Skin epidermis (tissue), 12 donors: ENCODE results near the gene KLHL11.

Source experiments
- H3K27ac ChIP-seq, 21 experiments: fragments of 200-600 bp; sonication (generic) in 11 of 21; one replicate each; pipeline ENCODE4 v1.5.0; 2020; ENCODE audit warnings: mild to moderate bottlenecking in 3 of 21, inconsistent platforms in 2 of 21, moderate library complexity in 2 of 21
- H3K4me3 ChIP-seq, 7 experiments: fragments of 200-600 bp; sonication (generic) in 2 of 7; one replicate each; pipeline ENCODE4 v1.5.0; 2020; ENCODE audit warnings: inconsistent platforms in 2 of 7, mild to moderate bottlenecking in 2 of 7, moderate library complexity in 1 of 7

KLHL11 gene

GRCh38 chr17:41864836-41865595 is at the start of gene KLHL11:
Gene KLHL11, minus strand, starts transcription at chr17:41865423. Its CDS starts 53 bp downstream, at chr17:41865370.
- Histone ChIP-seq H3K27ac (peak within 1 kb of the TSS; percentile 79 to 97 (median 93)), H3K4me3 (peak within 1 kb of the TSS; percentile 75 to 99 (median 89))

DNA sequence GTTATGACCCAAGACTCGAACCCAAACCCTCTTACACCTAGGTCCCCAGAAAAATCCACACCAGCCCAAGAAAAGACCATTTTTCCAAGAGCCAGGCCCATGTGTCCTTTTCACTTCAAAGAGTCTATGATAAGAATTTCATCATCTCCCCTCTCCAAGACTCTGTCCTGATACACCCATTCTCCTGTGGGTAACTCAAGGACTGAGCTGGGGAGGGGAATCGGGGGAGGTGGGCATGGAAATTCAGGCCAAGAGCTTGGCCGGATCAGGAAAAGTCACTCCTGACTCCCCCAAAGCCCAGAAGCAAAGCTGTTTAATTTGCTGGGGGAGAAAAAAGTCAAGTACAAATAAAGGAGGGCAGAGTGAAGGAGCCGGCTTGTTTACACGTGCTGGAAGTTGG is 49.8 kb upstream of the KLHL11 start:
- no peak overlapping the region for H3K27ac ChIP-seq

DNA sequence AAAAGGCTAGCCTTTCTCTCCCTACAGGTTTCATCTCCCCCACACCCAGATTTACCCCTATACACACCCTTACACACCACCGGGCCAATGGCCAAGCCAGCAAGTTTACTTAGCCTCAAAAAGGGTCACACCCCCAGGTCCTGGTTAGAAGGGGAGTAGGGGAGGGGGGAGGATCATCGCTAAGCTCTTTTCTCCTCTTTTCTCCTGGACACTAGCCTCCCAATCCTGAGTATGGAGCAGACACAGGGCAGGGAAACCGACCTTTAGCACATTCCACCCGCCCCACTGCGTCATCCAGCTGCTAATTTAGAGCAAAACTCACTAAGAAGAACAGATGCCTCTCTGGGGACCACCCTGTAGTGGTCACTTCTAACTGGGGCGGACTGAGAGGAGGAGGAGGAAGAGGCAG is 49.1 kb upstream of the KLHL11 start:
- H3K27ac ChIP-seq: no peak overlapping the region
- H3K4me3 ChIP-seq: no peak overlapping the region

More for the DNA sequence above, 49.8 kb upstream of the KLHL11 start:
- no peak overlapping the region for H3K4me3 ChIP-seq

GRCh38 chr17:41913798-41914197 is 48.6 kb upstream of the KLHL11 start:
- Histone ChIP-seq H3K4me3 (no peak overlapping the region), H3K27ac (no peak overlapping the region)

DNA sequence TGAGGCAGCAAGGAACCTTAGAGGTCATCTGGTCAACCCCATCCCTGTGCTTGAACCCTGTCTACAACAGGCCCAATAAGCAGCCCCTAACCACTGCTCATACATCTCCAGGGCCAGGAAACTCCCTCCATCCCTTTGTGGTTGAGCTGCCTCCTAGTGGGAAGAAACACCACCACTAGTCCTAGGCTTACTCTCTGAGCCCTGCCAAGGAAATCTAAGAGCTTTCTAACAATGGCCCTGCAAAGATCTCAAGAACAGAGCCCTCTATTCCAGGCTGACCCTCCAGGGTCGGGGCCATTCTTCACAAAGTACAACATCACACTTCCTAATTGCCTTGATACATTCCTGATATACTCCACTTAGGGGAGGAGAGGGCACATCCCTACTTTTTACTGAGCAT is 47.7 kb upstream of the KLHL11 start:
- no peak overlapping the region for H3K27ac ChIP-seq
- H3K4me3 ChIP-seq: no peak overlapping the region

DNA sequence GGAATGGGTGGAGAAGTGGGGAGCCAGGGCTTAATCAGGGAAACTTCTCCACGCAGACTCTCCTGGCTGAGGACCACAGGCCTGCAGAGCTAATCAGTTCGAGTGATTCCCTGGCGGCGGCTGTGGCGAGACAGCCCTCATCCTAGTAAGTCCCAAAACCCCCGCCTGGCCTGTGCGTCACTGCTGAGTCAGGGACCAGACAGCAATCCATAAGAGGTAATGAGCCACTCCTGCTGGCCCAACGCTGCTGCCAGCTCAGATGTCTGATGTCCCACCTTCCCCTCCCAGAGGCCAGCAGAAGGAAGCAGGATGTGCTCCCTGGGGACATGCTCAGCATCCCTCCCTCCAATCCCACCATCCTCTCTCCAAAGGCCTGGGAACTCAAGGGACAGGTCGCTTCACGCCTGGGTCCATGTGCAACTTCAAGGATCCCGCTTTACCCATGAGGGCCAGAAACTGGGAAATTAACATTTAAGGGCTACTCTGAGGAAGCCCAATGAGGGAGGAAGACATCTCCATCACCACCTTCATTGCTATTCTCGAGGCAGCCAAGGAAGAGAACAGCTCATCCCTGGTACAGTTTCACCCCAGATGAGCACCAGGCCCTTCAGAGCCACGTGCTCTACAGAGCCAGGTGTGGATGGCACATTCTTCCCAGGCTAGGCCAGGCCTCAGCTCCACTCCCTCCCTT is 45.6 kb upstream of the KLHL11 start:
- Histone ChIP-seq H3K4me3 (no peak overlapping the region), H3K27ac (peak overlapping the region in 2 of 21 experiments; percentile 44 to 65)

- H3K27ac ChIP-seq: no peak overlapping the region
These were observed 43.9 kb upstream of the KLHL11 start for GRCh38 chr17:41909088-41909487.

GRCh38 chr17:41907633-41908539 is 42.7 kb upstream of the KLHL11 start:
- Histone ChIP-seq H3K27ac (no peak overlapping the region), H3K4me3 (no peak overlapping the region)

More at GRCh38 chr17:41909088-41909487, 43.9 kb upstream of the KLHL11 start:
- no peak overlapping the region for H3K4me3 ChIP-seq

DNA sequence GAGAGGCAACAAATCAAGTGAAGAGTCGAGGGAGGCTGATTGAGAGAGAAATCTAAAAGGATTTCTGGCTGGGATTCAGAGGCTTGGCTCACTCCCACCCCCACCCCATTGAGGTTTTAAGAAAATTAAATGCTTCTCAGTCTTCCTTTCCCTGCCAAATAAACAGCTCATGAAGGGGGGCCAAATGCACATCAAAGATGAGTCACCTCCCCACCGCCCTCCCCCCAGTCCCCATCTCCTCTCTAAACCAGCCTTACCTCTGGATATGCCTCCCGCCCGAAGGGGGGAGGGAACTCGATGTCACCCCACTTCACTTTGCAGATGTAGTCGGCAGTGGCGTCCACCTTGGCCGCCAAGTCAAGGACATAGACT is 41.9 kb upstream of the KLHL11 start:
- H3K27ac ChIP-seq: no peak overlapping the region
- H3K4me3 ChIP-seq: no peak overlapping the region

DNA sequence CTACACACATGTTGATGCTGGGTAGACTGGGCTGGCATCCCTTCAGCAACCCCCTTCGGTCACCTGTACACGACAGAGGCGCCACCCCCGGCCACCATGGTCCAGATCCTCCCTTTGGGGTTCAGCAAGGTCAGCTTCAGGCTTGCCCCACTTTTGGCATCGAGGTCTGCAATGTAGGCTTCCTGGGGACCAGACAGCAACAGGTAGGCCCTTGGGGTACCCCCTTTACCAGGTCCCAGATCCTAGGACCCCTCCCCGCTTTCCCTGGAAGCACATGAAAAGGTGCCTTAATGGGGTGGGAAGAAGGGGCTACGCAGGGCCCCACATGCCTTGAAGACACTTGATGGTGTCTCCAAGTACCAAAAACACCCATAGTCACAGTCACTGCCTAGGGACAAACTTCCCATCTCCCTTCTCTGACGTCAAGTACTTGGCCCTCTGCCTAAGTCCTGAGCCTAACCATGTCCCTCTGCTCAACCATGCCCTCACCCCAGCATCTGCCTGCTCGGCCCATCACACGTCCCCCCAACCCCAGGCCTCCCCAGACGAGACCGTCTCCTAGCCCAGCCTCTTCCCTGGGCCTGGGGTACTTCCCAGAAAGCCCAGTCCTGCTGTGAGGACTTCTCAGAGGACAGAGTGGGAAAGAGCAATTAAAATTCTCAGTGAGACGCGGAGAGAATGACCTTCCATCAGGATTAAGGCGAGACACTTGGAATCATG is 41.4 kb upstream of the KLHL11 start:
- Histone ChIP-seq H3K4me3 (no peak overlapping the region), H3K27ac (no peak overlapping the region)

GRCh38 chr17:41905172-41905571 is 39.9 kb upstream of the KLHL11 start:
- Histone ChIP-seq H3K27ac (no peak overlapping the region), H3K4me3 (no peak overlapping the region)

- Histone ChIP-seq H3K4me3 (no peak overlapping the region), H3K27ac (no peak overlapping the region)
These were observed 39.1 kb upstream of the KLHL11 start for GRCh38 chr17:41904242-41904841.

DNA sequence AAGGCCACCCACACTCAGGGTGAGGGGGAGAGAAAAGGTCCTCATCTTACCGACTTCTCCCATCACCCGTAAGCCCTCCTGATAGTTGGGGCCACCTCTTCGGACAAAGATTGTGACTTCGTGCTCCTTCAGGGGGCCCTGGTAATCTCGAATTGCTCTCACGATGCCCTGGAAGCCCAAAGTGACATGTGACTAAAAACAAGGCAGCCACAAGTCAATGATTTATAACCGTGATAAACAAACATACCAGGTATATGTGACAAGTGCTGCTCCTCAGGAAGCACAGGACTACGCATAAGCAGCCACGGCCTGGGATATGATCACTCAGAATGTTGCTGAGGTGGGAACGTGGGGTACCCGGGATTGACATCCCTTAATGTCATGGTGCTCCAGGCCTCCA is 36.4 kb upstream of the KLHL11 start:
- Histone ChIP-seq H3K4me3 (no peak overlapping the region), H3K27ac (no peak overlapping the region)

DNA sequence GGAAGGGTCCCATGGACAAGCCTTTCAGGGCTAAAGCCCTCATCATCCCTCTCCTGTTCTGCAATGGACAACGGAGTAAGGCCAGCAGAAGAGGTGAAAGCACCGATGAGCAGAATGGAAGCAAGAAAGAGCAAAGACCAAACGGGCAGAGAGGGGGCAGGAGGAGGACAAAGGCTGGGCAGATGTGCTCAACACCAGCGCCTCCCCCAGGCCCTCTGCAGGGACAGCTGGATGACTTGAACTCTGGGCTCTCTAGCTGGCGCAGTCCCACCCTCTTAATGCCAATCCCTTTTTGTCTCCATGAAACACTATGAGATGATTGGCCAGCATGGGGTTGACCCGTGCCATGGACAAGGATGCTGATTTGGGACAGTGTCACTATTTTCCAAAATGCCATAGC is 31.5 kb upstream of the KLHL11 start:
- Histone ChIP-seq H3K27ac (no peak overlapping the region), H3K4me3 (no peak overlapping the region)

DNA sequence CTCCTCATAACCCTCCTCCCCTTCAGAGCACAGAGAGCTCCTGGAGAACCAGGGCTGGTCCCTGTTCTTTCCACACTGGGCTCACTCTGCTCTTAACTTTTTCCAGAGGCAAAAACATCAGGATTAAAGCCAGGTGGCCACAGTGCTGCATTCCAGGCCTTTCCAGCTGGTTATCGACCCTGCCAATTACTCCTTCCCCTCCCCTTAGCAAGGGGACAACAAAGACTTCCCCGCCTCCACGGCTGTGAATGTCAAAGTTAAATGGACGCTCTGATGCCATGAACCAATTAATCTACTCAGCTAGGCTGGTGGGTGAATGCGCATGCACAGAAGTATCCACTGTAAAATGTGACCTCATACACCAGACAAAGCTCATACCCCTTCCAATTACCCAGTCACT is 30.4 kb upstream of the KLHL11 start:
- peak overlapping the region in 8 of 21 experiments; percentile 11 to 60 (median 47) for H3K27ac ChIP-seq

GRCh38 chr17:41894791-41895331 is 29.6 kb upstream of the KLHL11 start:
- peak overlapping the region in 9 of 21 experiments; percentile 11 to 60 (median 45) for H3K27ac ChIP-seq
- no peak overlapping the region for H3K4me3 ChIP-seq

More for the DNA sequence above, 30.4 kb upstream of the KLHL11 start:
- H3K4me3 ChIP-seq: no peak overlapping the region

GRCh38 chr17:41893384-41893783 is 28.2 kb upstream of the KLHL11 start:
- no peak overlapping the region for H3K27ac ChIP-seq
- no peak overlapping the region for H3K4me3 ChIP-seq

DNA sequence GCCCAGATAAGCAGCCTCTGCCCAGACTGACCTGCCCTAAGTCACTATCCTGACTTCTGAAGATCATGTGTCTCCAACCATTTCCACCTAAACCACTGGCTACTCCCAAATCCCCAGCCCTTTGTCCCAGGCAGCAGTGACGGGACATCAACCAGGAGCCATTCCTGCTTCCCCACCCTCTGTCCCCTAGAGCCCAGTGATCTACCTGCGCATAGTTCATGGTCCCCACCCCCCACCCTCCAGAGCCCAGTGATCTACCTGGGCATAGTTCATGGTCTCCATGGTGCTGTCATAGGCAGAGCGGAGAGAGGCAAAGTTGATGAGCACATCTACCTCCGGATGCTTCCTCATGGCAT is 26.8 kb upstream of the KLHL11 start:
- no peak overlapping the region for H3K4me3 ChIP-seq

More for the DNA sequence above, 26.8 kb upstream of the KLHL11 start:
- no peak overlapping the region for H3K27ac ChIP-seq
